ENCODE data around the gene IFT20.

The IFT20 gene

GRCh38 chr17:28335201-28335958 is at the start of gene IFT20, which contains the start of gene TNFAIP1:
Gene IFT20 (minus strand): TSS chr17:28335472. CDS start chr17:28331985, 3,487 bp downstream.
Gene TNFAIP1 (plus strand): TSS chr17:28335761. CDS start chr17:28339522, 3,761 bp downstream.
- peak; percentile 96 for DNase-seq (ENCODE audit: low read depth)

GRCh38 chr17:28385037-28385400 is 49.7 kb upstream of the IFT20 start:
- no peak for DNase-seq (ENCODE audit: low read depth)

- DNase-seq (ENCODE audit: low read depth): peak; percentile 46
These were observed 49.2 kb upstream of the IFT20 start for GRCh38 chr17:28384281-28385036.

GRCh38 chr17:28381141-28381825 is 46.0 kb upstream of the IFT20 start:
- DNase-seq (ENCODE audit: low read depth): no peak

- DNase-seq (ENCODE audit: low read depth): no peak
These were observed 44.8 kb upstream of the IFT20 start for GRCh38 chr17:28379814-28380801.

GRCh38 chr17:28372945-28373274 is 37.6 kb upstream of the IFT20 start:
- no peak for DNase-seq (ENCODE audit: low read depth)

- DNase-seq (ENCODE audit: low read depth): no peak
These were observed 37.1 kb upstream of the IFT20 start for GRCh38 chr17:28372203-28372944.

GRCh38 chr17:28371245-28372202 is 36.3 kb upstream of the IFT20 start, which contains the start of gene SARM1:
Gene SARM1 (plus strand): TSS chr17:28371694. CDS start chr17:28372033, 339 bp downstream.
- DNase-seq (ENCODE audit: low read depth): peak; percentile 69

GRCh38 chr17:28370744-28371103 is 35.5 kb upstream of the IFT20 start:
- no peak for DNase-seq (ENCODE audit: low read depth)

GRCh38 chr17:28370035-28370743 is 34.9 kb upstream of the IFT20 start, which contains the start of gene VTN:
Gene VTN (minus strand): TSS chr17:28370307. CDS start chr17:28370203, 104 bp downstream.
- no peak for DNase-seq (ENCODE audit: low read depth)

- DNase-seq (ENCODE audit: low read depth): no peak
These were observed 34.4 kb upstream of the IFT20 start for GRCh38 chr17:28369684-28370034.

- DNase-seq (ENCODE audit: low read depth): no peak
These were observed 33.8 kb upstream of the IFT20 start for GRCh38 chr17:28368915-28369683.

- DNase-seq (ENCODE audit: low read depth): no peak
These were observed 33.1 kb upstream of the IFT20 start for GRCh38 chr17:28368306-28368831.

- DNase-seq (ENCODE audit: low read depth): no peak
These were observed 32.5 kb upstream of the IFT20 start for GRCh38 chr17:28367641-28368305.

GRCh38 chr17:28366605-28367004 is 31.3 kb upstream of the IFT20 start:
- DNase-seq (ENCODE audit: low read depth): no peak

- DNase-seq (ENCODE audit: low read depth): no peak
These were observed 30.2 kb upstream of the IFT20 start for GRCh38 chr17:28365487-28365886.

GRCh38 chr17:28364665-28365363 is 29.5 kb upstream of the IFT20 start, which contains the start of gene SEBOX:
Gene SEBOX (minus strand): TSS chr17:28365199. CDS start chr17:28365151, 48 bp downstream.
- DNase-seq (ENCODE audit: low read depth): no peak

All from activated gamma-delta T cell treated with anti-CD3 and anti-CD28 coated beads, Interleukin-2, amount 50 U/mL, for 16 hours (primary cell).